Measurements from ENCODE around the gene ACAD10. TPM values are rescaled to one million over a fixed set of nuclear protein-coding genes. Genes with fewer than 3 reads are reported as not detected.
"Not testable (repeated sequence)": the region's sequence is repeated elsewhere in the genome, so short reads cannot be mapped to it uniquely, and the experiment has no call there.

ACAD10 gene
- total RNA-seq, 1 experiment from 2014 or later = 4.2 TPM

GRCh38 chr12:111705672-111706071 is 19.8 kb downstream of the ACAD10 start:
- no peaks in the 10 kb centered on the region for H3K4me1 ChIP-seq (replicated peaks)
- H3K27me3 ChIP-seq (replicated peaks) = no peaks in the 10 kb centered on the region
- no peak for DNase-seq (ENCODE audit: low read depth in 1 of 2, low spot score in 2 of 2)
- no peak overlapping the region for H3K27ac ChIP-seq
- peaks cover 13% of the 10 kb centered on the region for H3K36me3 ChIP-seq
- H3K4me3 ChIP-seq = no peak overlapping the region
- no peaks in the 10 kb centered on the region for H3K9me3 ChIP-seq (replicated peaks)

- no peak for DNase-seq (ENCODE audit: low read depth in 1 of 2, low spot score in 2 of 2)
- Histone ChIP-seq H3K27ac (no peak overlapping the region), H3K36me3 (peaks cover 13% of the 10 kb centered on the region), H3K27me3 (replicated peaks) (no peaks in the 10 kb centered on the region), H3K4me1 (replicated peaks) (no peaks in the 10 kb centered on the region), H3K4me3 (no peak overlapping the region), H3K9me3 (replicated peaks) (no peaks in the 10 kb centered on the region)
Observed at GRCh38 chr12:111706145-111706544, 20.3 kb downstream of the ACAD10 start.

- H3K4me1 ChIP-seq (replicated peaks) = no peaks in the 10 kb centered on the region
- no peak overlapping the region for H3K4me3 ChIP-seq
- peaks cover 19% of the 10 kb centered on the region for H3K36me3 ChIP-seq
- H3K27ac ChIP-seq = no peak overlapping the region
- H3K27me3 ChIP-seq (replicated peaks) = no peaks in the 10 kb centered on the region
- no peak for DNase-seq (ENCODE audit: low read depth in 1 of 2, low spot score in 2 of 2)
- no peaks in the 10 kb centered on the region for H3K9me3 ChIP-seq (replicated peaks)
Observed at GRCh38 chr12:111715279-111715678, 29.4 kb downstream of the ACAD10 start.

- H3K27me3 ChIP-seq (replicated peaks); H3K4me1 ChIP-seq (replicated peaks); H3K4me3 ChIP-seq; DNase-seq (ENCODE audit: low read depth in 1 of 2, low spot score in 2 of 2); H3K27ac ChIP-seq; H3K36me3 ChIP-seq; H3K9me3 ChIP-seq (replicated peaks): not testable (repeated sequence)
Observed at GRCh38 chr12:111719316-111719715, 33.5 kb downstream of the ACAD10 start.

GRCh38 chr12:111720457-111720856 is 34.6 kb downstream of the ACAD10 start:
- H3K9me3 ChIP-seq (replicated peaks) = no peaks in the 10 kb centered on the region
- H3K27ac ChIP-seq = no peak overlapping the region
- peaks cover 10% of the 10 kb centered on the region for H3K36me3 ChIP-seq
- DNase-seq (ENCODE audit: low read depth in 1 of 2, low spot score in 2 of 2) = no peak
- no peaks in the 10 kb centered on the region for H3K27me3 ChIP-seq (replicated peaks)
- no peak overlapping the region for H3K4me3 ChIP-seq
- H3K4me1 ChIP-seq (replicated peaks) = no peaks in the 10 kb centered on the region

GRCh38 chr12:111723646-111724360 is 38.0 kb downstream of the ACAD10 start:
- H3K27ac ChIP-seq; H3K9me3 ChIP-seq (replicated peaks); H3K4me3 ChIP-seq; H3K4me1 ChIP-seq (replicated peaks); H3K27me3 ChIP-seq (replicated peaks); DNase-seq (ENCODE audit: low read depth in 1 of 2, low spot score in 2 of 2); H3K36me3 ChIP-seq: not testable (repeated sequence)

- Histone ChIP-seq H3K27me3 (replicated peaks) (no peaks in the 10 kb centered on the region), H3K27ac (no peak overlapping the region), H3K4me3 (no peak overlapping the region), H3K9me3 (replicated peaks) (no peaks in the 10 kb centered on the region), H3K36me3 (peaks cover 6% of the 10 kb centered on the region), H3K4me1 (replicated peaks) (no peaks in the 10 kb centered on the region)
- DNase-seq (ENCODE audit: low read depth in 1 of 2, low spot score in 2 of 2) = no peak
Observed at GRCh38 chr12:111728795-111729194, 42.9 kb downstream of the ACAD10 start.

GRCh38 chr12:111730420-111730819 is 44.6 kb downstream of the ACAD10 start:
- Histone ChIP-seq H3K27ac (no peak overlapping the region), H3K27me3 (replicated peaks) (no peaks in the 10 kb centered on the region), H3K4me1 (replicated peaks) (no peaks in the 10 kb centered on the region), H3K36me3 (peaks cover 6% of the 10 kb centered on the region), H3K4me3 (no peak overlapping the region), H3K9me3 (replicated peaks) (no peaks in the 10 kb centered on the region)
- DNase-seq (ENCODE audit: low read depth in 1 of 2, low spot score in 2 of 2) = no peak

GRCh38 chr12:111732786-111733185 is 46.9 kb downstream of the ACAD10 start:
- Histone ChIP-seq H3K9me3 (replicated peaks) (no peaks in the 10 kb centered on the region), H3K27ac (no peak overlapping the region), H3K27me3 (replicated peaks) (no peaks in the 10 kb centered on the region), H3K36me3 (peaks cover 9% of the 10 kb centered on the region), H3K4me1 (replicated peaks) (no peaks in the 10 kb centered on the region), H3K4me3 (no peak overlapping the region)
- no peak for DNase-seq (ENCODE audit: low read depth in 1 of 2, low spot score in 2 of 2)

- DNase-seq (ENCODE audit: low read depth in 1 of 2, low spot score in 2 of 2) = no peak
- Histone ChIP-seq H3K36me3 (peaks cover 9% of the 10 kb centered on the region), H3K27me3 (replicated peaks) (no peaks in the 10 kb centered on the region), H3K27ac (no peak overlapping the region), H3K9me3 (replicated peaks) (no peaks in the 10 kb centered on the region), H3K4me3 (no peak overlapping the region), H3K4me1 (replicated peaks) (no peaks in the 10 kb centered on the region)
Observed at GRCh38 chr12:111733340-111733915, 47.6 kb downstream of the ACAD10 start.

- not testable (repeated sequence) for H3K4me3 ChIP-seq; H3K27me3 ChIP-seq (replicated peaks); H3K36me3 ChIP-seq; H3K27ac ChIP-seq; H3K4me1 ChIP-seq (replicated peaks); H3K9me3 ChIP-seq (replicated peaks); DNase-seq (ENCODE audit: low read depth in 1 of 2, low spot score in 2 of 2)
Observed at GRCh38 chr12:111739524-111739923, 53.7 kb downstream of the ACAD10 start.

- Histone ChIP-seq H3K4me3 (no peak overlapping the region), H3K27ac (no peak overlapping the region), H3K27me3 (replicated peaks) (no peaks in the 10 kb centered on the region), H3K4me1 (replicated peaks) (no peaks in the 10 kb centered on the region), H3K36me3 (peaks cover 8% of the 10 kb centered on the region; the same call in 1 of the 2 replicates), H3K9me3 (replicated peaks) (no peaks in the 10 kb centered on the region)
- no peak for DNase-seq (ENCODE audit: low read depth in 1 of 2, low spot score in 2 of 2)
Observed at GRCh38 chr12:111741235-111741812, 55.5 kb downstream of the ACAD10 start.

- Histone ChIP-seq H3K9me3 (replicated peaks) (no peaks in the 10 kb centered on the region), H3K27ac (no peak overlapping the region), H3K27me3 (replicated peaks) (no peaks in the 10 kb centered on the region), H3K4me1 (replicated peaks) (no peaks in the 10 kb centered on the region), H3K36me3 (peaks cover 3% of the 10 kb centered on the region; the same call in 1 of the 2 replicates), H3K4me3 (no peak overlapping the region)
- DNase-seq (ENCODE audit: low read depth in 1 of 2, low spot score in 2 of 2) = no peak
Observed at GRCh38 chr12:111745211-111745610, 59.4 kb downstream of the ACAD10 start.

GRCh38 chr12:111747333-111747732 is 61.5 kb downstream of the ACAD10 start:
- no peak overlapping the region for H3K27ac ChIP-seq
- H3K4me1 ChIP-seq (replicated peaks) = no peaks in the 10 kb centered on the region
- H3K4me3 ChIP-seq = no peak overlapping the region
- H3K9me3 ChIP-seq (replicated peaks) = no peaks in the 10 kb centered on the region
- peaks cover 3% of the 10 kb centered on the region; the same call in 1 of the 2 replicates for H3K36me3 ChIP-seq
- H3K27me3 ChIP-seq (replicated peaks) = no peaks in the 10 kb centered on the region
- no peak for DNase-seq (ENCODE audit: low read depth in 1 of 2, low spot score in 2 of 2)
